ENCODE measurements around the gene TSPAN13. TPM values are rescaled to one million over a fixed set of nuclear protein-coding genes. Genes with fewer than 3 reads are reported as not detected.

The TSPAN13 gene
- total RNA-seq, 2 donors from 2014 or later, result 21.8 to 43.7 TPM

GRCh38 chr7:16810573-16810972 lies 57.0 kb downstream of the TSPAN13 start:
- Histone ChIP-seq H3K36me3 (no peaks in the 10 kb centered on the region), H3K4me1 (replicated peaks) (no peaks in the 10 kb centered on the region), H3K9me3 (no peaks in the 10 kb centered on the region), H3K27me3 (replicated peaks; ENCODE audit: insufficient read depth) (no peaks in the 10 kb centered on the region), H3K4me3 (no peak overlapping the region), H3K27ac (no peak overlapping the region)
- DNase-seq (ENCODE audit: low spot score), result no peak
- 63% methylated on average over 5 of the region's 5 CpGs for WGBS
- TF ChIP-seq POLR2A (IDR thresholded peaks at IDR 0.05), result no peak
- intact Hi-C loops (cut with DNase I), result no loop called here

GRCh38 chr7:16811551-16811950 lies 58.0 kb downstream of the TSPAN13 start:
- Histone ChIP-seq H3K4me3 (no peak overlapping the region), H3K27ac (no peak overlapping the region), H3K4me1 (replicated peaks) (no peaks in the 10 kb centered on the region), H3K27me3 (replicated peaks; ENCODE audit: insufficient read depth) (no peaks in the 10 kb centered on the region), H3K36me3 (no peaks in the 10 kb centered on the region), H3K9me3 (no peaks in the 10 kb centered on the region)
- no peak for DNase-seq (ENCODE audit: low spot score)
- TF ChIP-seq POLR2AphosphoS5 (IDR thresholded peaks at IDR 0.05) (no peak), POLR2A (IDR thresholded peaks at IDR 0.05) (no peak)
- intact Hi-C loops (cut with DNase I), result no loop called here
- WGBS, result 28% methylated on average over 2 of the region's 2 CpGs

- Histone ChIP-seq H3K27me3 (replicated peaks; ENCODE audit: insufficient read depth) (no peaks in the 10 kb centered on the region), H3K36me3 (no peaks in the 10 kb centered on the region), H3K4me1 (replicated peaks) (no peaks in the 10 kb centered on the region), H3K9me3 (no peaks in the 10 kb centered on the region), H3K27ac (no peak overlapping the region), H3K4me3 (no peak overlapping the region)
- no peak for DNase-seq (ENCODE audit: low spot score)
- intact Hi-C loops (cut with DNase I), result no loop called here
- TF ChIP-seq POLR2A (IDR thresholded peaks at IDR 0.05), result no peak
- peak; percentile 75 for TF ChIP-seq POLR2AphosphoS5 (IDR thresholded peaks at IDR 0.05)
- no peak for TF ChIP-seq CTCF (IDR thresholded peaks at IDR 0.05)
- 60% methylated on average over 4 of the region's 4 CpGs for WGBS
Measured at GRCh38 chr7:16812542-16813231, 59.1 kb downstream of the TSPAN13 start.

GRCh38 chr7:16813232-16813616 lies 59.7 kb downstream of the TSPAN13 start:
- Histone ChIP-seq H3K4me3 (no peak overlapping the region), H3K4me1 (replicated peaks) (no peaks in the 10 kb centered on the region), H3K27ac (no peak overlapping the region), H3K9me3 (no peaks in the 10 kb centered on the region), H3K27me3 (replicated peaks; ENCODE audit: insufficient read depth) (no peaks in the 10 kb centered on the region), H3K36me3 (no peaks in the 10 kb centered on the region)
- 36% methylated on average over 3 of the region's 3 CpGs for WGBS
- intact Hi-C loops (cut with DNase I), result no loop called here
- peak; percentile 18 for DNase-seq (ENCODE audit: low spot score)
- no peak for TF ChIP-seq POLR2AphosphoS5 (IDR thresholded peaks at IDR 0.05)
- no peak for TF ChIP-seq CTCF (IDR thresholded peaks at IDR 0.05)
- no peak for TF ChIP-seq POLR2A (IDR thresholded peaks at IDR 0.05)

GRCh38 chr7:16815001-16815400 lies 61.4 kb downstream of the TSPAN13 start:
- 84% methylated on average over 2 of the region's 2 CpGs for WGBS

More at GRCh38 chr7:16815001-16815400, 61.4 kb downstream of the TSPAN13 start:
- Histone ChIP-seq H3K36me3 (no peaks in the 10 kb centered on the region), H3K4me3 (no peak overlapping the region), H3K27ac (no peak overlapping the region), H3K4me1 (replicated peaks) (no peaks in the 10 kb centered on the region), H3K27me3 (replicated peaks; ENCODE audit: insufficient read depth) (no peaks in the 10 kb centered on the region), H3K9me3 (no peaks in the 10 kb centered on the region)
- intact Hi-C loops (cut with DNase I), result no loop called here
- no peak for DNase-seq (ENCODE audit: low spot score)
- TF ChIP-seq POLR2AphosphoS5 (IDR thresholded peaks at IDR 0.05) (no peak), POLR2A (IDR thresholded peaks at IDR 0.05) (no peak), CTCF (IDR thresholded peaks at IDR 0.05) (no peak)
